ENCODE data around the gene GOLGA6D. TPM values are rescaled to one million over a fixed set of nuclear protein-coding genes. Genes with fewer than 3 reads are reported as not detected.
"Not testable (repeated sequence)": the region's sequence is repeated elsewhere in the genome, so short reads cannot be mapped to it uniquely, and the experiment has no call there.

The GOLGA6D gene
- total and polyA plus RNA-seq, 2 donors (not counting 1 experiment from before 2014, with no cell fraction given): not detected

- H3K4me3 Mint-ChIP-seq; H3K9me3 Mint-ChIP-seq (ENCODE audit: insufficient read depth); H3K4me1 Mint-ChIP-seq; H3K36me3 ChIP-seq (replicated peaks in 1 of 2; ENCODE audit: control extremely low read depth in 1 of 2, control insufficient read depth in 1 of 2, extremely low read depth in 1 of 2, insufficient read depth in 2 of 2, low read length in 1 of 2); H3K9ac ChIP-seq (ENCODE audit: low read length); CTCF ChIA-PET; H3K4me2 ChIP-seq (replicated peaks; ENCODE audit: low read depth, low read length, poor library complexity, severe bottlenecking); H3K27ac Mint-ChIP-seq; H3K79me2 ChIP-seq (ENCODE audit: control insufficient read depth, insufficient read depth, low read length); H2AFZ ChIP-seq (ENCODE audit: insufficient read depth, low read depth, low read length, poor library complexity, severe bottlenecking); DNase-seq; POLR2A ChIA-PET; intact Hi-C loops (cut with micrococcal nuclease); H3K4me3 ChIP-seq (ENCODE audit: control extremely low read depth in 1 of 5, extremely low read depth in 1 of 5, insufficient read depth in 1 of 5, low read depth in 2 of 5, low read length in 4 of 5); H3K27me3 ChIP-seq (replicated peaks in 1 of 4; ENCODE audit: control extremely low read depth in 1 of 4, control insufficient read depth in 3 of 4, insufficient read depth in 4 of 4, low read length in 3 of 4); ATAC-seq (ENCODE audit: low read depth); H3K27ac ChIP-seq (ENCODE audit: low read length in 2 of 2); H3K9me3 ChIP-seq (ENCODE audit: control extremely low read depth in 1 of 3, control insufficient read depth in 2 of 3, insufficient read depth in 1 of 3, low read length in 2 of 3); H3K4me1 ChIP-seq (ENCODE audit: control insufficient read depth in 2 of 2, insufficient read depth in 2 of 2, low read length in 2 of 2); H4K20me1 ChIP-seq (ENCODE audit: control insufficient read depth, insufficient read depth, low read length, poor library complexity, severe bottlenecking): not testable (repeated sequence)
- H3K27me3 Mint-ChIP-seq: peaks cover 15% of the 10 kb centered on the region
- 91% methylated on average over 4 of the region's 5 CpGs for WGBS (ENCODE audit: insufficient coverage)
Measured at GRCh38 chr15:75319231-75319897, 36.7 kb downstream of the GOLGA6D start.

DNA sequence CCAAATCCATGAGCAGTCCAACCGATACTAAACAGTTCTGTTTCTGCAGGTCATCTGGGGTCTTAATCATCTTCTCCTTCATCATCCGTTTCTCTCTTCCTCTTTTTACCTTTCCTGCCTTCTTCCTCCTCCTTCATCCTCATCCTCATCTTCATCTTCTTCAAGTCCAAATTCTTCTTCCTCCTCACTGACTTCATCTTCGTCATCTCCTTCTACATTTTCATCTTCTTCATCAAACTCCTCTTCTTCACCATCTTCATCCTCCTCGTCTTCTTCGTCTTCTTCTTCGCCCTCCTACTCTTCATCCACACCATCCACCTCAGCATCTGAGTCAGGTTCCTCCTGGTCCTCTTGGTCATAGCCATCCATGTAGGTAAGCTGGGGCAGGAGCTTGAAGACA is 39.1 kb downstream of the GOLGA6D start:
- no peak overlapping the region for H3K4me3 Mint-ChIP-seq
- Histone ChIP-seq H3K36me3 (replicated peaks in 1 of 2; ENCODE audit: control extremely low read depth in 1 of 2, control insufficient read depth in 1 of 2, extremely low read depth in 1 of 2, insufficient read depth in 2 of 2, low read length in 1 of 2) (no peaks in the 10 kb centered on the region), H2AFZ (ENCODE audit: insufficient read depth, low read depth, low read length, poor library complexity, severe bottlenecking) (no peak overlapping the region), H3K4me1 (ENCODE audit: control insufficient read depth in 2 of 2, insufficient read depth in 2 of 2, low read length in 2 of 2) (no peaks in the 10 kb centered on the region), H3K9me3 (ENCODE audit: control extremely low read depth in 1 of 3, control insufficient read depth in 2 of 3, insufficient read depth in 1 of 3, low read length in 2 of 3) (no peaks in the 10 kb centered on the region), H3K4me2 (replicated peaks; ENCODE audit: low read depth, low read length, poor library complexity, severe bottlenecking) (no peak overlapping the region), H3K27ac (ENCODE audit: low read length in 2 of 2) (no peak overlapping the region), H3K79me2 (ENCODE audit: control insufficient read depth, insufficient read depth, low read length) (no peaks in the 10 kb centered on the region), H4K20me1 (ENCODE audit: control insufficient read depth, insufficient read depth, low read length, poor library complexity, severe bottlenecking) (no peaks in the 10 kb centered on the region), H3K27me3 (replicated peaks in 1 of 4; ENCODE audit: control extremely low read depth in 1 of 4, control insufficient read depth in 3 of 4, insufficient read depth in 4 of 4, low read length in 3 of 4) (no peaks in the 10 kb centered on the region), H3K9ac (ENCODE audit: low read length) (no peak overlapping the region), H3K4me3 (ENCODE audit: control extremely low read depth in 1 of 5, extremely low read depth in 1 of 5, insufficient read depth in 1 of 5, low read depth in 2 of 5, low read length in 4 of 5) (no peak overlapping the region)
- ChIA-PET CTCF (no interaction called here), POLR2A (no interaction called here)
- no peak for DNase-seq
- TF ChIP-seq, protein P1, sequence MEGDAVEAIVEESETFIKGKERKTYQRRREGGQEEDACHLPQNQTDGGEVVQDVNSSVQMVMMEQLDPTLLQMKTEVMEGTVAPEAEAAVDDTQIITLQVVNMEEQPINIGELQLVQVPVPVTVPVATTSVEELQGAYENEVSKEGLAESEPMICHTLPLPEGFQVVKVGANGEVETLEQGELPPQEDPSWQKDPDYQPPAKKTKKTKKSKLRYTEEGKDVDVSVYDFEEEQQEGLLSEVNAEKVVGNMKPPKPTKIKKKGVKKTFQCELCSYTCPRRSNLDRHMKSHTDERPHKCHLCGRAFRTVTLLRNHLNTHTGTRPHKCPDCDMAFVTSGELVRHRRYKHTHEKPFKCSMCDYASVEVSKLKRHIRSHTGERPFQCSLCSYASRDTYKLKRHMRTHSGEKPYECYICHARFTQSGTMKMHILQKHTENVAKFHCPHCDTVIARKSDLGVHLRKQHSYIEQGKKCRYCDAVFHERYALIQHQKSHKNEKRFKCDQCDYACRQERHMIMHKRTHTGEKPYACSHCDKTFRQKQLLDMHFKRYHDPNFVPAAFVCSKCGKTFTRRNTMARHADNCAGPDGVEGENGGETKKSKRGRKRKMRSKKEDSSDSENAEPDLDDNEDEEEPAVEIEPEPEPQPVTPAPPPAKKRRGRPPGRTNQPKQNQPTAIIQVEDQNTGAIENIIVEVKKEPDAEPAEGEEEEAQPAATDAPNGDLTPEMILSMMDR (IDR thresholded peaks at IDR 0.05): no peak
- no peak for TF ChIP-seq EZH2 (IDR thresholded peaks at IDR 0.05; ENCODE audit: borderline replicate concordance, insufficient read depth, low read depth, low read length, poor library complexity, severe bottlenecking)
- H3K9me3 Mint-ChIP-seq (ENCODE audit: insufficient read depth): no peaks in the 10 kb centered on the region
- WGBS (ENCODE audit: insufficient coverage): 87% methylated on average over 6 of the region's 6 CpGs
- intact Hi-C loops (cut with micrococcal nuclease): no loop called here
- ATAC-seq (ENCODE audit: low read depth): no peak
- peaks cover 12% of the 10 kb centered on the region for H3K27me3 Mint-ChIP-seq
- peaks cover 2% of the 10 kb centered on the region for H3K4me1 Mint-ChIP-seq
- no peak overlapping the region for H3K27ac Mint-ChIP-seq
